ENCODE data around the gene SLC38A1. TPM values are rescaled to one million over a fixed set of nuclear protein-coding genes. Genes with fewer than 3 reads are reported as not detected.
"Not testable (repeated sequence)": the region's sequence is repeated elsewhere in the genome, so short reads cannot be mapped to it uniquely, and the experiment has no call there.

Gene SLC38A1
- polyA plus RNA-seq (ENCODE audit: insufficient read depth in 1 of 5, insufficient read length in 5 of 5, low replicate concordance in 1 of 5) = 10 to 100 TPM; 17.2 to 34.0 (median 26.5) TPM
- long read RNA-seq, donor 1, full-length matches to known transcripts = 5 of 5 reads
- long read RNA-seq, donor 1, partial matches to known transcripts = 0 of 5 reads
- long read RNA-seq, donor 1, other reads (novel, unspliced or antisense) = 0 of 5 reads
- long read RNA-seq, donor 2, full-length matches to known transcripts = 3 of 3 reads
- long read RNA-seq, donor 2, partial matches to known transcripts = 0 of 3 reads
- long read RNA-seq, donor 2, other reads (novel, unspliced or antisense) = 0 of 3 reads
- long read RNA-seq, donor 3, full-length matches to known transcripts = 1 of 6 reads
- long read RNA-seq, donor 3, partial matches to known transcripts = 5 of 6 reads
- long read RNA-seq, donor 3, other reads (novel, unspliced or antisense) = 0 of 6 reads
- long read RNA-seq, donor 4, full-length matches to known transcripts = 3 of 9 reads
- long read RNA-seq, donor 4, partial matches to known transcripts = 6 of 9 reads
- long read RNA-seq, donor 4, other reads (novel, unspliced or antisense) = 0 of 9 reads
- long read RNA-seq, donor 5, partial matches to known transcripts = 0 of 2 reads
- long read RNA-seq, donor 5, other reads (novel, unspliced or antisense) = 0 of 2 reads
- long read RNA-seq, donor 6, full-length matches to known transcripts = 11 of 11 reads
- long read RNA-seq, donor 6, partial matches to known transcripts = 0 of 11 reads
- long read RNA-seq, donor 6, other reads (novel, unspliced or antisense) = 0 of 11 reads
- long read RNA-seq, donor 7, partial matches to known transcripts = 5 of 8 reads
- long read RNA-seq, donor 7, other reads (novel, unspliced or antisense) = 0 of 8 reads
- long read RNA-seq, donor 8, full-length matches to known transcripts = 2 of 2 reads
- long read RNA-seq, donor 8, partial matches to known transcripts = 0 of 2 reads
- long read RNA-seq, donor 8, other reads (novel, unspliced or antisense) = 0 of 2 reads

- DNase-seq = peak; percentile 65 to 69
Measured at GRCh38 chr12:46268583-46269428, at the start of gene SLC38A1. TSS of gene SLC38A1 (minus strand) at chr12:46269043. CDS start at chr12:46239800, 29,243 bp downstream.

- no peak for DNase-seq
Measured at GRCh38 chr12:46318037-46318436, 49.2 kb upstream of the SLC38A1 start.

- no peak for DNase-seq
Measured at GRCh38 chr12:46304070-46304469, 35.2 kb upstream of the SLC38A1 start.

- DNase-seq = no peak
Measured at GRCh38 chr12:46303039-46303666, 34.3 kb upstream of the SLC38A1 start.

GRCh38 chr12:46300910-46301309 is 32.1 kb upstream of the SLC38A1 start:
- DNase-seq = no peak

GRCh38 chr12:46299851-46300250 is 31.0 kb upstream of the SLC38A1 start:
- no peak for DNase-seq

- DNase-seq = no peak
Measured at GRCh38 chr12:46298261-46298660, 29.4 kb upstream of the SLC38A1 start.

DNA sequence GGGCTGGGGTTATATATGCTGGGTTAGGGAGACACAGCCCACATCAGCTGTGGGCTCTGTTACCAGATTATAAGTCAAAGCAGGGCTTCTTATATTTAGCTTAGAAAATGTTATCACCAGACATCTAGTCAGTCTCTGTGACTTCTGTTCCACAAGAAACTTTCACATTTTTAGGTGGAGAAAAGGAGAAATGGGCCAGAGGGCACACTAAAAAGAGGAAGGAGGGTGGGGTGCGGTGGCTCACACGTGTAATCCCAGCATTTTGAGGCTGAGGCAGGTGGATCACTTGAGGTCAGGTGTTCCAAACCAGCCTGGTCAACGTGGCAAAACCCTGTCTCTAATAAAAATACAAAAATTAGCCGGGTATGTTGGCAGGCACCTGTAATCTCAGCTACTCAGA is 28.0 kb upstream of the SLC38A1 start:
- DNase-seq = no peak

DNA sequence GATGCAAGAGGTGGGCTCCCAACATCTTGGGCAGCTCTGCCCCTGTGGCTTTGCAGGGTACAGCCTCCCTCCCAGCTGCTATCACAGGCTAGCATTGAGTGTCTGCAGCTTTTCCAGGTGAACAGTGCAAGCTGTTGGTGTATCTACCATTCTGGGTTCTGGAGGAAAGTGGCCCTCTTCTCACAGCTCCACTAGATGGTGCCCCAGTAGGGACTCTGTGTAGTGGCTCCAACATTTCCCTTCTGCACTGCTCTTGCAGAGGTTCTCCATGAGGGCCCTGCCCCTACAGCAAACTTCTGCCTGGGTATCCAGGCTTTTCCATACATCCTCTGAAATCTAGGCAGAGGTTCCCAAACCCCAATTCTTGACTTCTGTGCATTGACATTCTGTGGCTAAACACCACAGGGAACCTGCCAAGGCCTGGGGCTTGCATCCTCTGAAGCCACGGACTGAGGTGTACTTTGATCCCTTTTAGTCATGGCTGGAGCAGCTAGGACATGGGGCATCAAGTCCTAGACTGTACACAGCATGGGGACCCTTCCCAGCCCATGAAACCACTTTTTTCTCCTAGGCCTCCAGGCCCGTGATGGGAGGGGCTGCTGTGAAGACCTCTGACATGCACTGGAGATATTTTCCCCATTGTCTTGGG is 24.0 kb upstream of the SLC38A1 start:
- no peak for DNase-seq

- not testable (repeated sequence) for DNase-seq
Measured at GRCh38 chr12:46291953-46292352, 23.1 kb upstream of the SLC38A1 start.

- DNase-seq = not testable (repeated sequence)
Measured at GRCh38 chr12:46285177-46285576, 16.3 kb upstream of the SLC38A1 start.

DNA sequence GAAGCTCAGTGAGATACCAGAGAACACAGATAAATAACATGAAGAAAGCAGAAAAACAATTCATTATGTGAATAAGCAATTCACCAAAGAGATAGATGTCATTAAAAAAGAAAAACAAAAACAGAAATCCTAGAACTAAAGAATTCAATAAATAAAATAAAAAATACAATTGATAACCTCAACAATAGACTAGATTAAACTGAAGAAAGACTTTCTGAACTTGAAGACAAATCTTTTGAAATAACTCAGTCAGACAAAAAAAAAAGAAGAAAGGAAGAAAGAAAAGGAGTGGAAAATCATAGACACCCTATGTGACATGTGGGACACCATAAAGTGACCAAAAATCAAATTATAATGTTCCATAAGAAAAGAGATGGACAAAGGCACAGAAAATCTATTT is 14.0 kb upstream of the SLC38A1 start:
- no peak for DNase-seq

DNA sequence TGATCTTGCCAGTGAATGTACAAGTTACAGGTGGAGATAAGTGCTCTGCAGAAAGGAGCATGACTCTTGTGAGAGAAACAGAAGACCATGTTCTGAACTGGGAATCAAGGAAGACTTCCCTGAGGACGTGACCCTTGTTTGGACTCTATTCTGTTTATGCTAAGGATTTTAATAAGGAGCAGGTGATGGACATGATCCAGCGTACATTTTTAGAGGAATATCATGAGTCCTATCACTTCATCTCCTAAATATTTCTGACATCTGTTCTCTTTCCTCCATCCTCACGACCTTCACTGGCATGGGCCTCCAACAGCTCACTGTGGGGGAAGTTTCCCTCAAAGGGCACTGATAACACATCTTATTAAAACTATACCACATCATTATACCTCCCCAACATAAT is 7.9 kb upstream of the SLC38A1 start:
- DNase-seq = no peak

GRCh38 chr12:46271863-46272262 is 3.0 kb upstream of the SLC38A1 start:
- no peak for DNase-seq

- peak; percentile 20 to 44 for DNase-seq
Measured at GRCh38 chr12:46269429-46270241, 792 bp upstream of the SLC38A1 start.

- peak; percentile 17 to 34 for DNase-seq
Measured at GRCh38 chr12:46267825-46268582, 839 bp downstream of the SLC38A1 start.

GRCh38 chr12:46267575-46267824 is 1.3 kb downstream of the SLC38A1 start:
- DNase-seq = no peak

DNA sequence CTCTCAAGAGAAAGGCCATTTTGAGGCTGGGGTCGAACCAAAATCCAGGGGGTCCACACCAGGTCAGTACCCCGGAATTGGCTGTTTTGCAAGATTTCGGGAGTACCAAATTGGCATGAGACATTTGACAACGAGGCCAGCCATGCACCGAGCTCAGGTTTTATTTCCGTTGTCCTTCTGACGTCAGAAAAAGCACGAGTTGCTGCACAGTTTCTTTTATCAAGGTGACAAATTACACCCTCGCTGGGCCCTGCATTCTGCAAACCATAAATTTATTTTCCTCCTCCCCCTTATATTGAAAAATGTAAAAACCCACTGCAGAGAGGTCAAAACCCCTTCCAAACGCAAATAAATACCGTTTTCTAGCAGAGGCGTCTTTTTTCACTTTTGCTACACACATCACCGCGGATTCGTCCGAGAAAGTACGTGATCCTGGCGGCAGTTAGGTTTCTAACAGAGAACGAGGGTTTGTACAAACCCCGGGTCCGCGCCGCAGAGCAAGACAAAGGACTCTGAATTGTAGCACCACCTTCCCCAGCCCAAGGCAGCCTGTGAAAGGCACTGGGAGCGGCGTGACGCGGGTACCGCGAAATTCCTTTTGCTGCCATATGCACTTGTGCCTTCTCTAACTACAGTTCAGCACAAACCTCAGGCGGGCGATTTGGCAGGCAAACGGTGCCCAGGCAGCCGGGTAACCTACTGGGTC is 1.8 kb downstream of the SLC38A1 start:
- DNase-seq = peak; percentile 22 to 31
